Hepatocyte (in vitro differentiated cells): Measurements from ENCODE around the gene MMP15. TPM values are rescaled to one million over a fixed set of nuclear protein-coding genes. Genes with fewer than 3 reads are reported as not detected.

Experiments used
- DNase-seq: peaks from one replicate; pipeline ENCODE4 v3.0.0-alpha.2; 2016; ENCODE audit warnings: low spot score
- H2AFZ ChIP-seq: fragments of 200-600 bp; sonication (generic); 2 replicates; pipeline ENCODE4 v1.6.0; 2016; ENCODE audit warnings: antibody characterized with exemption, mild to moderate bottlenecking
- H3K27ac ChIP-seq: fragments of 200-600 bp; sonication (generic); 2 replicates; pipeline ENCODE4 v1.5.1; 2016; ENCODE audit warnings: mild to moderate bottlenecking
- H3K27me3 ChIP-seq: fragments of 200-600 bp; sonication (generic); 2 replicates; pipeline ENCODE4 v1.6.1; 2016
- H3K36me3 ChIP-seq: fragments of 200-600 bp; sonication (generic); replicated peaks from 2 replicates; pipeline ENCODE4 v1.5.1; 2016; ENCODE audit warnings: low read depth; ENCODE audit not compliant: insufficient read depth
- H3K4me1 ChIP-seq: fragments of 200-600 bp; sonication (generic); 2 replicates; pipeline ENCODE4 v1.5.1; 2016; ENCODE audit warnings: mild to moderate bottlenecking, moderate library complexity; ENCODE audit not compliant: insufficient read depth
- H3K4me2 ChIP-seq: fragments of 200-600 bp; sonication (generic); 2 replicates; pipeline ENCODE4 v1.6.0; 2016
- H3K4me3 ChIP-seq: fragments of 200-600 bp; sonication (generic); 2 replicates; pipeline ENCODE4 v1.5.1; 2016; ENCODE audit warnings: mild to moderate bottlenecking
- H3K79me2 ChIP-seq: fragments of 200-600 bp; sonication (generic); 2 replicates; pipeline ENCODE4 v1.6.0; 2017; ENCODE audit warnings: mild to moderate bottlenecking
- H3K9me2 ChIP-seq: fragments of 200-600 bp; sonication (generic); replicated peaks from 2 replicates; pipeline ENCODE4 v1.6.0; 2017; ENCODE audit warnings: mild to moderate bottlenecking; ENCODE audit not compliant: insufficient read depth
- H3K9me3 ChIP-seq: fragments of 200-600 bp; sonication (generic); 2 replicates; pipeline ENCODE4 v1.5.1; 2016; ENCODE audit warnings: low read depth, mild to moderate bottlenecking
- H4K20me1 ChIP-seq: fragments of 200-600 bp; sonication (generic); 2 replicates; pipeline ENCODE4 v1.6.0; 2016; ENCODE audit warnings: mild to moderate bottlenecking; ENCODE audit not compliant: insufficient read depth, poor library complexity, severe bottlenecking
- EZH2 ChIP-seq: fragments of 200-600 bp; sonication (generic); IDR thresholded peaks from 2 replicates; pipeline ENCODE4 v1.6.1; 2016; ENCODE audit warnings: antibody characterized with exemption, mild to moderate bottlenecking, borderline replicate concordance
- EZH2phosphoT487 ChIP-seq: fragments of 200-600 bp; sonication (generic); IDR thresholded peaks from one replicate; pipeline ENCODE4 v1.6.1; 2018; ENCODE audit warnings: antibody characterized with exemption, mild to moderate bottlenecking, low read depth, moderate library complexity; ENCODE audit not compliant: unreplicated experiment, severe bottlenecking
- WGBS: methylation state at CpG from one replicate; pipeline ENCODE4 v1.1.6; 2016; ENCODE audit warnings: low lambda C conversion rate; ENCODE audit errors: missing lambda C conversion rate; 5-methylcytosine and 5-hydroxymethylcytosine counted together
- polyA plus RNA-seq: library from polyadenylated mRNA; unstranded; fragments of >200 nt; fragmentation: Nextera tagmentation; extraction: Ambion mirVana; gene quantifications from 2 replicates; pipeline ENCODE4 v1.2.1, GENCODE V29; 2016
- total RNA-seq: library from RNA; depleted of rRNA; stranded (reverse); fragments of >200 nt; gene quantifications from 2 replicates; pipeline ENCODE4 v1.2.3, GENCODE V29; 2014
- TF ChIP-seq, protein P1 (sequence below): fragments of 200-600 bp; sonication (generic); IDR thresholded peaks from 2 replicates; pipeline ENCODE4 v1.5.1; 2016; ENCODE audit warnings: antibody characterized with exemption, mild to moderate bottlenecking; ENCODE audit not compliant: poor library complexity

The MMP15 gene
- total and polyA plus RNA-seq, 2 experiments from 2014 or later, result 39.0 to 56.1 TPM

GRCh38 chr16:58027916-58028455 lies 2.4 kb downstream of the MMP15 start:
- Histone ChIP-seq H3K27ac (no peak overlapping the region), H3K4me3 (no peak overlapping the region), H3K4me1 (peaks cover 30% of the 10 kb centered on the region)

GRCh38 chr16:58028541-58029070 lies 3.1 kb downstream of the MMP15 start:
- H3K4me3 ChIP-seq, result no peak overlapping the region
- no peaks in the 10 kb centered on the region for H3K36me3 ChIP-seq
- no peak overlapping the region for H2AFZ ChIP-seq
- no peaks in the 10 kb centered on the region for H3K9me3 ChIP-seq
- WGBS, result 71% methylated on average over 6 of the region's 6 CpGs
- no peak for DNase-seq
- H3K79me2 ChIP-seq, result peaks cover 48% of the 10 kb centered on the region
- H3K27ac ChIP-seq, result no peak overlapping the region
- peaks cover 5% of the 10 kb centered on the region for H4K20me1 ChIP-seq
- no peak for TF ChIP-seq EZH2phosphoT487
- TF ChIP-seq, protein P1, sequence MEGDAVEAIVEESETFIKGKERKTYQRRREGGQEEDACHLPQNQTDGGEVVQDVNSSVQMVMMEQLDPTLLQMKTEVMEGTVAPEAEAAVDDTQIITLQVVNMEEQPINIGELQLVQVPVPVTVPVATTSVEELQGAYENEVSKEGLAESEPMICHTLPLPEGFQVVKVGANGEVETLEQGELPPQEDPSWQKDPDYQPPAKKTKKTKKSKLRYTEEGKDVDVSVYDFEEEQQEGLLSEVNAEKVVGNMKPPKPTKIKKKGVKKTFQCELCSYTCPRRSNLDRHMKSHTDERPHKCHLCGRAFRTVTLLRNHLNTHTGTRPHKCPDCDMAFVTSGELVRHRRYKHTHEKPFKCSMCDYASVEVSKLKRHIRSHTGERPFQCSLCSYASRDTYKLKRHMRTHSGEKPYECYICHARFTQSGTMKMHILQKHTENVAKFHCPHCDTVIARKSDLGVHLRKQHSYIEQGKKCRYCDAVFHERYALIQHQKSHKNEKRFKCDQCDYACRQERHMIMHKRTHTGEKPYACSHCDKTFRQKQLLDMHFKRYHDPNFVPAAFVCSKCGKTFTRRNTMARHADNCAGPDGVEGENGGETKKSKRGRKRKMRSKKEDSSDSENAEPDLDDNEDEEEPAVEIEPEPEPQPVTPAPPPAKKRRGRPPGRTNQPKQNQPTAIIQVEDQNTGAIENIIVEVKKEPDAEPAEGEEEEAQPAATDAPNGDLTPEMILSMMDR, result no peak
- no peak for TF ChIP-seq EZH2
- H3K9me2 ChIP-seq, result no peaks in the 10 kb centered on the region
- peak overlapping the region; percentile 98 for H3K4me2 ChIP-seq
- no peaks in the 10 kb centered on the region for H3K27me3 ChIP-seq
- H3K4me1 ChIP-seq, result peaks cover 35% of the 10 kb centered on the region

More at GRCh38 chr16:58027916-58028455, 2.4 kb downstream of the MMP15 start:
- peaks cover 48% of the 10 kb centered on the region for H3K79me2 ChIP-seq
- H3K9me2 ChIP-seq, result no peaks in the 10 kb centered on the region
- no peak for DNase-seq
- peak overlapping the region; percentile 98 for H3K4me2 ChIP-seq
- TF ChIP-seq EZH2phosphoT487, result no peak
- TF ChIP-seq EZH2, result no peak
- TF ChIP-seq, protein P1, result no peak
- H3K9me3 ChIP-seq, result no peaks in the 10 kb centered on the region
- WGBS, result 91% methylated on average over 8 of the region's 8 CpGs
- H2AFZ ChIP-seq, result no peak overlapping the region
- H3K36me3 ChIP-seq, result no peaks in the 10 kb centered on the region
- H4K20me1 ChIP-seq, result peaks cover 1% of the 10 kb centered on the region
- no peaks in the 10 kb centered on the region for H3K27me3 ChIP-seq

DNA sequence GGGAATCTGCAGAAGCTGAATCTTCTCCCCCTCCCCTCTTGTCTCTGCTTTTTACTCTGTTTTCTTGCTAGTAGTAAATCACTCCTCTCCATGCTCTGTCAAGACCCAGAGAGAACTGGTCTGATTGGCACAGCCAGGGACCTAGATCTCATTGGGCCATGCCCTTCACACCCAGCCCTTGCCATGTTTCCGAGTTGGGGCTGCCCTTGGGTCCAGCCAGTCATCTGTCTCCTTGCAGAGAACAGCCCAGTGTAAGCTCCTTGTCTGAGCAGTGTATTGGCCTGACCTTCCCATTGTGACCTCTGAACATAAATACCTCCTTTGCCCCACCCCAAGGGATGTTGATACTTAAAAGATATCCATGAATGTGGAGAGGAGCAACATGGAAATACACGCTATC lies 3.9 kb downstream of the MMP15 start:
- Histone ChIP-seq H3K4me2 (no peak overlapping the region), H3K27me3 (no peaks in the 10 kb centered on the region), H3K79me2 (peaks cover 48% of the 10 kb centered on the region), H3K4me1 (peaks cover 30% of the 10 kb centered on the region), H2AFZ (no peak overlapping the region), H3K9me2 (no peaks in the 10 kb centered on the region), H3K4me3 (no peak overlapping the region), H3K9me3 (no peaks in the 10 kb centered on the region), H3K27ac (no peak overlapping the region), H3K36me3 (no peaks in the 10 kb centered on the region), H4K20me1 (peaks cover 5% of the 10 kb centered on the region)
- WGBS, result 73% methylated on average over 2 of the region's 2 CpGs
- no peak for DNase-seq
- no peak for TF ChIP-seq EZH2
- no peak for TF ChIP-seq EZH2phosphoT487

DNA sequence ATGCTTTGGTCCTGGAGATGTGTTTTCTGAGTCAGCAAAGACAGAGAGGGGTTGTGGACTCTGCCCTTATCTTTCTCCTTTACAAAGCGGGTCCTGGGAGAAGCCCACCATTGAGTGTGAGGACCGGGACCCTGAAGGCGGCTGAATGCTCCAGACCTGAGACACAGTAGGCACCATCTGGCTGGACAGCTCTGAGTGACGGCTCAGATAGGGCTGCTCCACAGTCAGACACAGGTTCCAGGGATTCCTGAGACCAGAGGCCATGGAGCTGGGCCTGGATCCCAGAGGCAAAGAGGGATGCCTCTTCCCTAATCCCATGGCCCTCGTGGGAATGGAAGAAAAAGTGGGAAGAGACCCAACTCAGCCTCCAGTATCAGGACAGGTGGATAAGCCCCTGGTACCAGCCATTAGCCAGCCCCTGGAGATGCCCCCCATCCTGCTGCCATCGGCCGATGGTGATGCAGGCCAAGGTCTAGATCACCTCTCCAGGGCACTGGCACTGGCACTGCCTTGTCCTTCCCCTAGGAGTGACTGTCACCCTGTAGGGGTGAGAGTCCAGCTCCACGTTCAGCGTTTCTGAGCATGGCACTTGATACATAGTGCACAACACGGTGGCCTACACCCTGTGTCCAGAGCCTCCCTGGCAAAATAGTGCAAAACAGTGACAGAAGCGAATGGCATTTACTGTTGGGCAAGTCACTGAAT lies 4.7 kb downstream of the MMP15 start:
- no peaks in the 10 kb centered on the region for H3K9me2 ChIP-seq
- no peak for DNase-seq
- no peaks in the 10 kb centered on the region for H3K27me3 ChIP-seq
- no peaks in the 10 kb centered on the region for H3K36me3 ChIP-seq
- no peak overlapping the region for H3K4me3 ChIP-seq
- no peak for TF ChIP-seq EZH2
- no peak for TF ChIP-seq EZH2phosphoT487
- TF ChIP-seq, protein P1, result no peak
- peaks cover 23% of the 10 kb centered on the region for H3K4me1 ChIP-seq
- no peak overlapping the region for H3K4me2 ChIP-seq
- WGBS, result 90% methylated on average over 11 of the region's 11 CpGs
- no peaks in the 10 kb centered on the region for H3K9me3 ChIP-seq
- no peak overlapping the region for H2AFZ ChIP-seq
- H3K79me2 ChIP-seq, result peaks cover 48% of the 10 kb centered on the region
- H3K27ac ChIP-seq, result no peak overlapping the region
- peaks cover 5% of the 10 kb centered on the region for H4K20me1 ChIP-seq
